Suprapubic skin (tissue), 4 donors: ENCODE results near the gene NADSYN1.

Experiments
- POLR2A ChIP-seq, 2 donors: fragments of 450-650 bp; IDR thresholded peaks; one replicate each; pipeline ENCODE4 v1.6.1; 2017; ENCODE audit warnings: antibody characterized with exemption in 2 of 2, mild to moderate bottlenecking in 2 of 2, moderate library complexity in 2 of 2
- POLR2AphosphoS5 ChIP-seq, 3 donors: sonication (generic); formaldehyde crosslinking; IDR thresholded peaks; one replicate each; pipeline ENCODE4 v1.6.1; 2017; ENCODE audit warnings: antibody characterized with exemption in 3 of 3

DNA sequence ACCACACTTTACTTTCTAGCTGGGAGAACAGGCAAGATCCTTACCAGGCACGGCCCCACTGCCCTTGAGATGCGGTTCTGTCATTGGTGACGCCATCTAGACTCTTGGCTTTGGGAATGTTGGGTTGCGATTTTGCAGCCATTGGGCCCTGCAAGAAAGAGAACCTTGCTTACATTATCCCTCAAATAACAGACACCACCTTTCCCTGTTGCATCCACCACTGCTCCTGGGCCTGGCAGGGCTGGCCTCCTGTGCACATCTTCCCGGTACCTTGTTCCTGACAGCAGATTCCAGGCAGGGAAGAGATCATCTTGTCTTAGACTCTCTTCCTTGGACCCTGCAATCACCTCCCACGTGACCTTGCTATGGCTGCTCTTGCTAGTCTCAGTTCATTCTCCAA lies 8.2 kb upstream of the NADSYN1 start:
- TF ChIP-seq POLR2A (IDR thresholded peaks at IDR 0.05) (no peak), POLR2AphosphoS5 (IDR thresholded peaks at IDR 0.05) (no peak)
